Endodermal cell (in vitro differentiated cells): ENCODE data around the gene SMARCD1. TPM values are rescaled to one million over a fixed set of nuclear protein-coding genes. Genes with fewer than 3 reads are reported as not detected.

Experiments
- DNase-seq: peaks from one replicate; pipeline ENCODE4 v3.0.0-alpha.2; 2017
- H3K27ac ChIP-seq: 2 replicates; pipeline ENCODE4 v1.5.1; 2013; ENCODE audit warnings: mild to moderate bottlenecking, low read depth, low read length, moderate library complexity
- H3K27me3 ChIP-seq: 2 replicates; pipeline ENCODE4 v1.6.1; 2013; ENCODE audit warnings: mild to moderate bottlenecking, low read length, moderate library complexity; ENCODE audit not compliant: insufficient read depth, control insufficient read depth, poor library complexity, severe bottlenecking
- H3K36me3 ChIP-seq: 2 replicates; pipeline ENCODE4 v1.7.0; 2013; ENCODE audit warnings: mild to moderate bottlenecking, low read length, moderate library complexity; ENCODE audit not compliant: control insufficient read depth, insufficient read depth
- H3K4me1 ChIP-seq: one replicate; pipeline ENCODE4 v1.7.0; 2013; ENCODE audit warnings: low read length; ENCODE audit not compliant: control insufficient read depth, insufficient read depth
- H3K4me3 ChIP-seq: 2 replicates; pipeline ENCODE4 v1.5.1; 2013; ENCODE audit warnings: mild to moderate bottlenecking, low read length, moderate library complexity
- H3K9ac ChIP-seq: 2 replicates; pipeline ENCODE4 v1.6.1; 2013; ENCODE audit warnings: mild to moderate bottlenecking, low read length, moderate library complexity; ENCODE audit not compliant: poor library complexity, severe bottlenecking; ENCODE audit errors: extremely low read depth
- H3K9me3 ChIP-seq: 2 replicates; pipeline ENCODE4 v1.6.1; 2013; ENCODE audit warnings: mild to moderate bottlenecking, low read length, moderate library complexity; ENCODE audit not compliant: control insufficient read depth
- H3K27ac Mint-ChIP-seq: 2 replicates; pipeline ENCODE4 v1.8.0; 2020; ENCODE audit warnings: mixed read lengths
- H3K27me3 Mint-ChIP-seq: 2 replicates; pipeline ENCODE4 v1.8.0; 2021; ENCODE audit warnings: mild to moderate bottlenecking, mixed read lengths; ENCODE audit not compliant: insufficient read depth
- H3K36me3 Mint-ChIP-seq: 2 replicates; pipeline ENCODE4 v1.8.0; 2020; ENCODE audit warnings: low read depth, mixed read lengths
- H3K4me1 Mint-ChIP-seq: 2 replicates; pipeline ENCODE4 v1.8.0; 2020; ENCODE audit warnings: mixed read lengths
- H3K4me3 Mint-ChIP-seq: 2 replicates; pipeline ENCODE4 v1.8.0; 2020; ENCODE audit warnings: mild to moderate bottlenecking, moderate library complexity, mixed read lengths
- H3K9me3 Mint-ChIP-seq: 2 replicates; pipeline ENCODE4 v1.8.0; 2020; ENCODE audit warnings: mild to moderate bottlenecking, mixed read lengths
- WGBS, 2 experiments: methylation state at CpG; one replicate each; pipeline versions ENCODE4 v1.1.5 to v1.1.7; 2013; ENCODE audit warnings: missing lambda C conversion rate in 2 of 2, mixed read lengths in 1 of 2; ENCODE audit not compliant: insufficient coverage in 1 of 2, insufficient read length in 1 of 2; 5-methylcytosine and 5-hydroxymethylcytosine counted together
- total RNA-seq, 2 donors: library from RNA; stranded (reverse); fragmentation: NEBNext Ultra II Directional in 1 of 2; extraction: Animal tissue kit (Norgen Biotek cat#: 25700) in 1 of 2; gene quantifications; 2 replicates in 1 of 2; 3 replicates in 1 of 2; pipeline ENCODE4 v1.2.1, GENCODE V29; 2021
- TF ChIP-seq, protein P1 (sequence below): fragments of 200-600 bp; sonication (generic); conservative IDR thresholded peaks from 2 replicates; pipeline ENCODE4 v1.5.0; 2021; ENCODE audit warnings: antibody characterized with exemption, mild to moderate bottlenecking

Gene SMARCD1
- total RNA-seq, 2 donors from 2014 or later = 118 to 125 TPM

GRCh38 chr12:50149311-50149710 is 64.2 kb downstream of the SMARCD1 start:
- H3K27ac ChIP-seq = no peak overlapping the region
- H3K4me1 ChIP-seq = no peaks in the 10 kb centered on the region
- Mint-ChIP-seq H3K27me3 (no peaks in the 10 kb centered on the region), H3K9me3 (no peaks in the 10 kb centered on the region), H3K36me3 (peaks cover 6% of the 10 kb centered on the region), H3K27ac (no peak overlapping the region), H3K4me1 (peaks cover 4% of the 10 kb centered on the region), H3K4me3 (no peak overlapping the region)
- H3K9ac ChIP-seq = no peak overlapping the region
- H3K27me3 ChIP-seq = no peaks in the 10 kb centered on the region
- no peak overlapping the region for H3K4me3 ChIP-seq
- H3K9me3 ChIP-seq = no peaks in the 10 kb centered on the region
- no peak for DNase-seq
- peaks cover 6% of the 10 kb centered on the region for H3K36me3 ChIP-seq
- TF ChIP-seq, protein P1, sequence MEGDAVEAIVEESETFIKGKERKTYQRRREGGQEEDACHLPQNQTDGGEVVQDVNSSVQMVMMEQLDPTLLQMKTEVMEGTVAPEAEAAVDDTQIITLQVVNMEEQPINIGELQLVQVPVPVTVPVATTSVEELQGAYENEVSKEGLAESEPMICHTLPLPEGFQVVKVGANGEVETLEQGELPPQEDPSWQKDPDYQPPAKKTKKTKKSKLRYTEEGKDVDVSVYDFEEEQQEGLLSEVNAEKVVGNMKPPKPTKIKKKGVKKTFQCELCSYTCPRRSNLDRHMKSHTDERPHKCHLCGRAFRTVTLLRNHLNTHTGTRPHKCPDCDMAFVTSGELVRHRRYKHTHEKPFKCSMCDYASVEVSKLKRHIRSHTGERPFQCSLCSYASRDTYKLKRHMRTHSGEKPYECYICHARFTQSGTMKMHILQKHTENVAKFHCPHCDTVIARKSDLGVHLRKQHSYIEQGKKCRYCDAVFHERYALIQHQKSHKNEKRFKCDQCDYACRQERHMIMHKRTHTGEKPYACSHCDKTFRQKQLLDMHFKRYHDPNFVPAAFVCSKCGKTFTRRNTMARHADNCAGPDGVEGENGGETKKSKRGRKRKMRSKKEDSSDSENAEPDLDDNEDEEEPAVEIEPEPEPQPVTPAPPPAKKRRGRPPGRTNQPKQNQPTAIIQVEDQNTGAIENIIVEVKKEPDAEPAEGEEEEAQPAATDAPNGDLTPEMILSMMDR = no peak
- 96 to 100% methylated on average over 1 to 3 of the region's 3 CpGs for WGBS, 2 experiments

Other genes with a start within 250 kb of the SMARCD1 start
- gene BCDIN3D, start 242.2 kb upstream of the SMARCD1 start, total RNA-seq = 1 to 10 TPM; 2.8 to 3.8 TPM
- gene FAIM2, start 181.4 kb upstream of the SMARCD1 start, total RNA-seq = not detected
- not detected for gene AQP2, start 134.6 kb upstream of the SMARCD1 start, total RNA-seq
- under 1 TPM; 0.62 to 0.77 TPM for gene AQP5, start 123.5 kb upstream of the SMARCD1 start, total RNA-seq
- gene AQP6, start 112.4 kb upstream of the SMARCD1 start, total RNA-seq = under 1 TPM in 1 of 2 donors, not detected in 1; 0.20 TPM
- gene RACGAP1, start 59.8 kb upstream of the SMARCD1 start, total RNA-seq = 10 to 100 TPM; 49.6 to 96.6 TPM
- gene ASIC1, start 27.7 kb upstream of the SMARCD1 start, total RNA-seq = 1 to 10 TPM; 4.2 to 5.2 TPM
- 1 to 10 TPM in 1 of 2 donors, under 1 TPM in 1; 0.93 to 1.1 TPM for gene GPD1, start 18.7 kb downstream of the SMARCD1 start, total RNA-seq
- 10 to 100 TPM; 26.0 to 26.7 TPM for gene COX14, start 26.9 kb downstream of the SMARCD1 start, total RNA-seq
- 10 to 100 TPM; 59.7 to 65.5 TPM for gene CERS5, start 82.0 kb downstream of the SMARCD1 start, total RNA-seq
- gene LIMA1, start 198.2 kb downstream of the SMARCD1 start, total RNA-seq = 10 to 100 TPM; 20.1 to 26.0 TPM